GM21423 (cell line): ENCODE data around the gene ACSF2.
A peak's percentile ranks its signal among the peaks of the same experiment; 100 is the strongest.
"Not testable (repeated sequence)": the region's sequence is repeated elsewhere in the genome, so short reads cannot be mapped to it uniquely, and the experiment has no call there.

Experiments
- ATAC-seq: cut with Tn5 transposase; IDR thresholded peaks from one replicate; pipeline ENCODE4 v1.9.1; 2021; ENCODE audit warnings: mild to moderate bottlenecking, moderate library complexity; ENCODE audit not compliant: unreplicated experiment

The ACSF2 gene, protein sequence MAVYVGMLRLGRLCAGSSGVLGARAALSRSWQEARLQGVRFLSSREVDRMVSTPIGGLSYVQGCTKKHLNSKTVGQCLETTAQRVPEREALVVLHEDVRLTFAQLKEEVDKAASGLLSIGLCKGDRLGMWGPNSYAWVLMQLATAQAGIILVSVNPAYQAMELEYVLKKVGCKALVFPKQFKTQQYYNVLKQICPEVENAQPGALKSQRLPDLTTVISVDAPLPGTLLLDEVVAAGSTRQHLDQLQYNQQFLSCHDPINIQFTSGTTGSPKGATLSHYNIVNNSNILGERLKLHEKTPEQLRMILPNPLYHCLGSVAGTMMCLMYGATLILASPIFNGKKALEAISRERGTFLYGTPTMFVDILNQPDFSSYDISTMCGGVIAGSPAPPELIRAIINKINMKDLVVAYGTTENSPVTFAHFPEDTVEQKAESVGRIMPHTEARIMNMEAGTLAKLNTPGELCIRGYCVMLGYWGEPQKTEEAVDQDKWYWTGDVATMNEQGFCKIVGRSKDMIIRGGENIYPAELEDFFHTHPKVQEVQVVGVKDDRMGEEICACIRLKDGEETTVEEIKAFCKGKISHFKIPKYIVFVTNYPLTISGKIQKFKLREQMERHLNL

GRCh38 chr17:50425682-50426471, at the start of gene ACSF2:
TSS of gene ACSF2 (plus strand) at chr17:50426218. CDS start at chr17:50426262, 44 bp downstream.
- ATAC-seq = peak; percentile 56

DNA sequence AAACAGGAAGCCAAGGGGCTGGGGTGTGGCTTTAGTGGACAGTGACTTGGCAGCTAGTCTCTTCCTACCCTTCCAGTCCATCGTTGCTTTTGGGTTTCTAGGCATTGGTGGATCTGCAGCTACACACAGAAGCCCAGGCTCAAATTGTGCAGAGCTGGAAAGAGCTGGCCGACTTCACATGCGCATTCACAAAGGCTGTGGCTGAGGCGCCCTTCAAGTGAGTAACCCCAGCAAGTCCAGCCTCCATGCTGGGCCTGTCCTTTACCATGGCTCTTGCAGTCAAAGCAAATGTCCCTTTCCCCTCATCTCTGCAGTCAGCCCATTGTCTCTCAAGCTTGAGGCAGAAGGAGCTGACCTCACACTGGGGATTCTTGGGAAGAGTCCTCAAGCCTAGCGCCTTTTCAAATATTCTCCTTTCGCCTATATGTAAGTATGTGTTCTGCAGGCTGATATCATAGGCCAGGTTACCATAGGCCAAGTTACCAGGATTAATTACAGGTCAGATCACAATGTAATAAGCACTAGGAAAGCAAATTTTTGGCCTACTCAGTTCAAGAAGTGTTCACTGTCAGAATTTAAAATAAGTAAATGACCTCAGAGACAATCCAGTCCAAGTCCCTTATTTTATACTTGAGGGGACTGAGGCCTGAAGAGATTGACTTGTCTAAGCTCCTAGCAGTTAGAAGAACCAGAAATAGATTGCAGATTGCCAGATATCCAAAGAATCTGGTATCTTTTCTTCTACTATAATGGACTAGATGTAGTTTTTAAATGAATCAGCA, 46.5 kb upstream of the ACSF2 start:
- no peak for ATAC-seq

GRCh38 chr17:50380369-50381259, 45.4 kb upstream of the ACSF2 start:
- no peak for ATAC-seq

DNA sequence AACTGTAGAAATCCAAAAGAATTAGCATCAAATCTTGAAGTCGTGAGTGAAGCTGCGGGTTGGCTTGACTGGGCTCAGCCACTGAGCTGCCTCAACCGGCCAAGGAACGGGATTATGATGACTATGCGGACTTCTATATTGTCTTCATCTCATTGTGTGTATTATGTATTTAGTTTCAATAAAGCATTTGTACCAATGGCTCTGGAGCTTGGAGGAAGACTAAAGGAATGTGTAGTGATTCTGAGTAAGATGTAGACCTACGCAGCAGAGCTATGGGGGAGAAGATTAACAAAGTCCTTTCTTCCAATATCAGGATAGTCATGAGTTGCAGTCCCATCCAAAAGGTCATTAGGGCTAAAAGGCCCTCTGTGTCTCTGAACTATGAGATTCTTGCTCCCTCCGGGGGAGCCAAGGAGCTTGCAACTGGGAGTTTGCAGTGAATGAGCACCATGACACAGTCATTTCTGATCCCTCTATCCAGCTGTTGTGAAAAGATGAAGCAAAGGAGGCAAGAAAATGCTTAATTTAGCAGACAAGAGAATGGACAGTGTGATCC, 44.7 kb upstream of the ACSF2 start:
- no peak for ATAC-seq

DNA sequence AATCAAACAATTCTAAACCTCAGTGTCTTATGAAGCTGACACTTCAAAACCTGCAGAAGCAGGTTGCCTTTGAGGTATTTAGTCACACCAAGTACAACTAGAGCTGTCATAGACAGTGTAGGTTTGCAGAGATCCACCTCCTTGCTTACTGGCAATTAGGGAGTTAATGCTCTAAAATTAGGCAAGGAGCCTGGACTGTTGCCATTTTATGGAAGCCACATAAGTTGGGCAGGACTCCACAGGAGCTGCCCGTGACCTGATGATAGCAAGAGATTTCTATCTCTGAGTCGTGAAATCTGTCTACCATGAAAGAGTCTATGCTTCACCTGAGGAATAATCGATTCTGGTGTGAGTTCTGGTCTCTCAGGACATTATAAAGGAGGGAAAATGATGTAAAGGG, 44.1 kb upstream of the ACSF2 start:
- ATAC-seq = no peak

DNA sequence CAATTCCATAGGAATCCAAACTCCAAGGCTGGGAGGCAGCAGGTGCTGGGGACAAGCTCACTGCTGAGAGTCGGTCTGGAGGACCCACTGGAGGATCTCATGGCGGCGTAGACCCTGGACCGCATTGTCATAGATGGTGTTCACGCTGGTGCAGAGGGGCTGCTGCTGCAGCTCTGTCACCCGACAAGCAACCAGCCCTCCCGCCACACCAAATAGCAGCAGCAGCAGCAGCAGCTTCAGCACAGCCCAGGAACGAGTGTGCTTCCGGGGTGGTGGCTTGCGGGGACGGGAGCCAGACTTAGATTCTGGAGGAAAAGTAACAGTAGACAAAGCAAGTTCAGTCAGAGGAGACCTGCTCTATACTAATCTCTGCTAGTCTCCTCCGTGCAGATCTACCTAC, 43.1 kb upstream of the ACSF2 start:
- no peak for ATAC-seq

GRCh38 chr17:50386510-50386909, 39.5 kb upstream of the ACSF2 start:
- ATAC-seq = no peak

DNA sequence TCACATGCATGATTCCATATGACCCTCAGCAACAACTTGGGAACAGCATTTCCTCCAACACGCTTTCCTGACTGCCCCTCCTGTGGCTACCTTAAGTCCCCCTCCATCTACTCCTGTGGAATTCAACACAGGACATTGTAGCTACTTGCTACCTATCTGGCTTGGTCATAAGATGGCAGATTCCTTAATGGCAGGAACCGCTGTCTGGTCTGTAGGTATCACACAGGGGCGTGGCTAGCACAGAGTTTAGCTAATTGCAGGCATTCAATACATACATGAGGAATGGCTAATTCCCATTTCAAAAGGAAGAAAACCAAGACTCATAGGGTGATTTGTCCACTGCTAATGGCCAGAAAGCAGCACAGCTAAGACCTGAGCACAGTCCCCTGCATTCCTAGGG, 37.3 kb upstream of the ACSF2 start:
- ATAC-seq = no peak

- ATAC-seq = no peak
These were observed 36.5 kb upstream of the ACSF2 start for GRCh38 chr17:50389534-50389933.

GRCh38 chr17:50392621-50393020, 33.4 kb upstream of the ACSF2 start:
- ATAC-seq = no peak

DNA sequence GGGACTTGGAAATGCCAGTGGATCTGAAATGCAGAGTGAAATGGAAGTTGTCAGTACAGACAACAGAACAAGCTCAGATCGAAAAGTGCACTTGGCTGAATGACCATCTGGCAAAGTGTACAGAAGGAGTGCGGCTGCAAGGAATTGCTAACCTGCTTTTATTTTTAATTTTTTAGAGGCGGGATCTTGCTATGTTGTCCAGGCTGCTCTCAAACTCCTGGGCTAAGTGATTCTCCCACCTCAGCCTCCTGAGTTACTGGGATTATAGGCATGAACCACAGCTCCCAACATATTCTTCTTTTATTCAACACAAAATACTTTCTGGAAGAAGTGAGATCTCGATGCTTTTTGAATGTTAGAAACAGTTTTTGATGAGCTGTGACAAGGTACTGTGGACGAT, 32.3 kb upstream of the ACSF2 start:
- ATAC-seq = no peak

GRCh38 chr17:50394711-50395110, 31.3 kb upstream of the ACSF2 start:
- no peak for ATAC-seq

DNA sequence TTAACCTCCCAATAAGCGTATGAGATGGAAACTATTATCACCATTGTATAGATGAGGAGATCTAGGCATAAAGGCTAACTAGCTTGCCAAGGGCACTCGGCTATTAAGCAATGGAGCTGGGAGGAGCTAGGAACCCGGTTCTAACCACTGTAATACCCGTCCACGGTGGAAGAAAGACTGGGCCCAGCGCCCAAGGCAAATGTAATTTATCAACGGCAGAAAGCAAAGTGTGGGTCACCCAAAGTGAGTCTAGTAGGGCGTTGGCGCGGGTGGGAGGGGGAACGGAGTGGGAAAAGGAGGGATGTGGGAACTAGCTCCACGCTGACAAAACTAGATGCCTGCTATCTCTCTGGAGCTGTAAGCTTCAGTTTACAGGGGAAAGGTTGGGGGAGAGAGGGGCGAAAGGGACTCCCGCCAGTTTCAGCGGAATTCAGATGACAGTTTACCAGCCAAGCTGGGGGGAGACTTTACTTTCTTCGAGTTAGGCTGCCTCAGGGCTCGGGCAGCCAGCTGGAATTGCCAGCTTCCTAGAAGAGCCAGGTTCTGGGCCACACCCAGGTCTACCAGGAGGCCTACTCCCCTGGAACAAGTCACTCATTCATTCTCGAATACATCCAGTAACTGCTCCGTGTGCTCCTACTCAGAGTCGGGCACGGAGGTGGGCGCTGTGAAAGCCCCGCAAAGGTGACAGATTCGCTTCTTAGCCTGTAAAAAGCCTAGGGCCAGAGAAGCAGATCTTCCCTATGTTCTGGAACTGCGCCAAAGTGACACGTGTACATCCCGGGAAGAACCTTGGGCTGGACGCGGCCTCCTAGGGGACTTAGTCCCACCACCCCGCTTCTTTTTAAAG, 29.5 kb upstream of the ACSF2 start:
- ATAC-seq = no peak

DNA sequence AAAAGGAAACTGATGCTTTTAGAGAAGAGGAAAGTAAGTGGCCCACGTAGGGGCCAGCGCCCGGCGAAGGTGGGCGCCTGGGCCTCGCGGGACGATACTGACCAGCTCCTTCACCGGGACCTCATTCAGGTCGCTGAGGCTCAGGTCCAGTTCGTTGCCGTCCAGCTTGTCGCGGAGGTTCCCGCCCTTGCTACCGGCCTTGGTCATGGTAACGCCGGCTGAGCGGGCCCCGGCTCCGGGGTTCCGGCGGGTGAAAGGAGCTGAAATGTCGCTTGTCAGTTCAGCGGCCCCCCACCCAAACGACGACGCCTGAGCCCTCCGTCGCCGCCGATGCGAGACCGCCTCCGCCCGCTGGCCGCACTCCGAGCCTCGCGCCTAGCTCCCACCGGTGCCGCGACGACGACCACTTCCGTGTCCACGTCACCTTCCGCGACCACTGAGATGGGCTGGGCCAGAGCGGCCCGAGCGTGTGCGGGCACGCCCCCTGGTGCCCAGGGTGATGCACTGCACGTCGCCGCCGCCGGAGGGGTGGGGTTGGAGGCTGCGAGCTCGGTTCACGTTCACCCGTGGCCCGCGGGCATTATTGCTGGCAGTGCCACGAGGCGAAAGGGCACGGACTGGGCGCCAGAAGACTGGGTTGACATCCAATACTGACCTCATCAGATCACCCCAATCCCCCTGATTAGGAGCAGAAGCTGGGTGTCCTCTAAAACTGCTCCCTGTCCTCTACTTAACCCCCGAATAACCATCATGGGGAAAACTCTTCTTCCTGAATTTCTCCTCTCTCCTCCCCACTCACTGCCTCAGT, 28.7 kb upstream of the ACSF2 start, which contains the start of gene LRRC59:
Gene LRRC59 (minus strand): TSS at position 413 of the 808 bp plus-strand sequence. CDS start 206 bp downstream, at position 207.
- ATAC-seq = peak; percentile 93

DNA sequence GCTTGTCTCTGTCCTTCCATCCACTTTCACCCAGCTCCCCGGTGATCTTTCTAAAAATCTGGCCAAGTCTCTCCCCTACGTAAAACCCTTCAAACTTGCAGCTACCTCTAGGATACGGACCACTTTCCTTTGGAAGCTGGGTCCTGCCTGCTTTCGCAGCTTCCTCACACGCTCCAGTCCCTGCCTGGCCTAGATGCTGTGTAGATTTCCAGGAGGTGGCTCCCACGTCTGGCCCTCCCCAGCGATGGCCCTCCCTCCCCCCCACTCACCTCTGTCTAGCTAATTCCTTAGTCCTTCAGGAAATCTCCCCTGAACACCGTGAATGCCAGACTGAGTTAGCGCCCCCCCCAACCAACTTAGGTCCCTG, 28.1 kb upstream of the ACSF2 start:
- ATAC-seq = no peak

GRCh38 chr17:50398672-50399071, 27.3 kb upstream of the ACSF2 start:
- not testable (repeated sequence) for ATAC-seq

GRCh38 chr17:50399591-50399990, 26.4 kb upstream of the ACSF2 start:
- ATAC-seq = not testable (repeated sequence)

DNA sequence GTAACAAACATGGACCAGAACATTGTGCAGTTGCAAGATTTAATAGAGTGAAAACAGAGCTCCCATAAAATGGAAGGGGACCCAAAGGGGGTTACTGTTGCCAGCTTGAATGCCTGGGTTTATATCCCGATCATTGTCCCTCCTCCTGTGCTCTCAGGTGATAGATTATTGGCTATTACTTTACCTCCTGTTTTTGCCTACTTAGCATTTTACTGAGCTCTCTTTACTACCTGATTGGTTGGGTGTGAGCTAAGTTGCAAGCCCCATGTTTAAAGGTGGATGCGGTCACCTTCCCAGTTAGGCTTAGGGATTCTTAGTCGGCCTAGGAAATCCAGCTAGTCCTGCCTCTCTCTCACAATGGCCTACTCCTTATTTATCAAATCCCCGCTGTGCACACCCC, 20.7 kb upstream of the ACSF2 start:
- not testable (repeated sequence) for ATAC-seq
